Testis (tissue), 3 donors: ENCODE data around the gene C2CD4D. TPM values are rescaled to one million over a fixed set of nuclear protein-coding genes. Genes with fewer than 3 reads are reported as not detected.

ENCODE experiments used
- DNase-seq: peaks from one replicate; pipeline ENCODE4 v3.0.0-alpha.2; 2019
- H3K27ac ChIP-seq, 2 donors: fragments of 200-600 bp; sonication (generic); one replicate each; pipeline ENCODE4 v1.5.1; 2019
- H3K27me3 ChIP-seq: fragments of 200-600 bp; sonication (generic); one replicate; pipeline ENCODE4 v1.5.1; 2019
- H3K36me3 ChIP-seq: fragments of 200-600 bp; sonication (generic); one replicate; pipeline ENCODE4 v1.5.1; 2017; ENCODE audit warnings: low read depth; ENCODE audit errors: missing control alignments
- H3K4me1 ChIP-seq: fragments of 200-600 bp; sonication (generic); one replicate; pipeline ENCODE4 v1.5.1; 2019
- H3K4me3 ChIP-seq, 2 donors: fragments of 200-600 bp; sonication (generic); one replicate each; pipeline ENCODE4 v1.5.1; 2017 to 2019
- H3K9me3 ChIP-seq: fragments of 200-600 bp; sonication (generic); one replicate; pipeline ENCODE4 v1.5.1; 2017
- CTCF ChIP-seq, 3 experiments: fragments of 450-650 bp in 2 of 3; fragments of 200-600 bp in 1 of 3; sonication (generic) in 1 of 3; IDR thresholded peaks; one replicate each; pipeline ENCODE4 v1.5.1; 2016 to 2019; ENCODE audit warnings: antibody characterized with exemption in 3 of 3, mild to moderate bottlenecking in 2 of 3, moderate library complexity in 1 of 3
- POLR2A ChIP-seq: fragments of 450-650 bp; IDR thresholded peaks from one replicate; pipeline ENCODE4 v1.6.1; 2017; ENCODE audit warnings: antibody characterized with exemption, mild to moderate bottlenecking, moderate library complexity
- WGBS, 2 donors: methylation state at CpG; one replicate each; pipeline ENCODE4 v1.1.5; 2018; 5-methylcytosine and 5-hydroxymethylcytosine counted together
- intact Hi-C: fragments of 100-400 bp; cut with DNase I; formaldehyde crosslinking; loops from one replicate; pipeline ENCODE4 v1.15.1; 2023; ENCODE audit warnings: low total_unique reads
- polyA plus RNA-seq: library from polyadenylated mRNA; stranded (reverse); fragments of 350-450 nt; fragmentation: Illumina TruSeq; extraction: RNeasy Lipid Tissue Mini Kit (QIAGEN cat#74804); gene quantifications from one replicate; pipeline ENCODE4 v1.2.3, GENCODE V29; 2014; ENCODE audit warnings: low read depth, low replicate concordance; ENCODE audit not compliant: insufficient read depth
- total RNA-seq, 2 donors: library from RNA; depleted of rRNA; stranded (reverse); fragments of >200 nt; gene quantifications; one replicate each; pipeline ENCODE4 v1.2.3, GENCODE V29; 2016

C2CD4D gene
- total and polyA plus RNA-seq, 3 donors from 2014 or later, result 0.29 to 2.0 (median 1.4) TPM

- Histone ChIP-seq H3K27me3 (no peaks in the 10 kb centered on the region), H3K27ac (no peak overlapping the region), H3K9me3 (no peaks in the 10 kb centered on the region), H3K4me3 (no peak overlapping the region), H3K36me3 (no peaks in the 10 kb centered on the region), H3K4me1 (peaks cover 4% of the 10 kb centered on the region)
- no peak for DNase-seq
- no peak for TF ChIP-seq POLR2A
- no peak for TF ChIP-seq CTCF (IDR thresholded peaks at IDR 0.05)
- 68 to 73% methylated on average over 6 to 7 of the region's 7 CpGs for WGBS, 2 donors
- intact Hi-C loops, result no loop called here
Observed at GRCh38 chr1:151860504-151861187, 21.0 kb upstream of the C2CD4D start.

- WGBS, 2 donors, result 73 to 90% methylated on average over 3 to 6 of the region's 6 CpGs
- H3K27me3 ChIP-seq, result no peaks in the 10 kb centered on the region
Observed at GRCh38 chr1:151859891-151860293, 20.3 kb upstream of the C2CD4D start.

GRCh38 chr1:151858886-151859665 is 19.5 kb upstream of the C2CD4D start:
- no peak for DNase-seq
- TF ChIP-seq POLR2A (no peak), CTCF (IDR thresholded peaks at IDR 0.05) (no peak)
- H3K9me3 ChIP-seq, result no peaks in the 10 kb centered on the region
- intact Hi-C loops, result no loop called here
- no peaks in the 10 kb centered on the region for H3K27me3 ChIP-seq
- no peaks in the 10 kb centered on the region for H3K36me3 ChIP-seq
- H3K4me1 ChIP-seq, result peaks cover 9% of the 10 kb centered on the region
- no peak overlapping the region for H3K27ac ChIP-seq
- WGBS, 2 donors, result 87 to 96% methylated on average over 3 to 6 of the region's 6 CpGs
- no peak overlapping the region for H3K4me3 ChIP-seq

More at GRCh38 chr1:151859891-151860293, 20.3 kb upstream of the C2CD4D start:
- no peak for DNase-seq
- Histone ChIP-seq H3K9me3 (no peaks in the 10 kb centered on the region), H3K4me3 (no peak overlapping the region), H3K27ac (no peak overlapping the region), H3K36me3 (no peaks in the 10 kb centered on the region), H3K4me1 (peaks cover 9% of the 10 kb centered on the region)
- no peak for TF ChIP-seq POLR2A
- no peak for TF ChIP-seq CTCF (IDR thresholded peaks at IDR 0.05)
- intact Hi-C loops, result no loop called here

- no peak for DNase-seq
- Histone ChIP-seq H3K27ac (no peak overlapping the region), H3K36me3 (no peaks in the 10 kb centered on the region), H3K4me1 (peaks cover 9% of the 10 kb centered on the region), H3K4me3 (no peak overlapping the region), H3K27me3 (no peaks in the 10 kb centered on the region), H3K9me3 (no peaks in the 10 kb centered on the region)
- TF ChIP-seq POLR2A, result no peak
- TF ChIP-seq CTCF (IDR thresholded peaks at IDR 0.05), result no peak
- 54 to 61% methylated on average over 3 of the region's 3 CpGs for WGBS, 2 donors
- intact Hi-C loops, result no loop called here
Observed at GRCh38 chr1:151858030-151858746, 18.6 kb upstream of the C2CD4D start.
